ENCODE results near the gene TMEM82. TPM values are rescaled to one million over a fixed set of nuclear protein-coding genes. Genes with fewer than 3 reads are reported as not detected.

TMEM82 gene
- total RNA-seq (2022; extraction: Qiagen RNA extraction; ENCODE audit: low read depth): not detected in 5 replicates

DNA sequence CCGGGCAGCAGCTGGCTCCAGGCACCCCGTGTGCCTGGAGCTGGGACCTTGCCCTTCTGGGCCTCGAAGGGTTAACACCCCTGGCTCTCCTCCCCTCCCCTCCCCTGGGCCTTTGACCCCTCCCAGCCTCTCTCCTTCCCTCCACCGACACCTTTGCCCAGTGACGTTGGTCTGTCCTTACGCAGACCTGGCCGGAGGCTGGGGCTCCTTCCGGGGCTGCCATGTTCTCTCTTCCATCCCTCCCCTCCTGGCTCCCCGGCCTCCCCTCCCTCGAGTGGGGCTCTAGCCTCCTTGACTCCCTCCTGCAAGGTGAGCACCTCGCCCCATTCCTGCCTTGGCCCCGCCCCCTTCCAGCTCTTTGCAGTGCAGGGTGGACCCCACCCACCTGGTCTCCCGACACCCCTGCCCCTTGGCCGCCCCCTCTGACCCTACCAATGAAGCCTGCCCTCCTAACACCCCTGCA lies at the start of gene TMEM82:
TSS of gene TMEM82 (plus strand) at position 161 of the 463 bp plus-strand sequence. CDS start at position 222, 61 bp downstream.

DNA sequence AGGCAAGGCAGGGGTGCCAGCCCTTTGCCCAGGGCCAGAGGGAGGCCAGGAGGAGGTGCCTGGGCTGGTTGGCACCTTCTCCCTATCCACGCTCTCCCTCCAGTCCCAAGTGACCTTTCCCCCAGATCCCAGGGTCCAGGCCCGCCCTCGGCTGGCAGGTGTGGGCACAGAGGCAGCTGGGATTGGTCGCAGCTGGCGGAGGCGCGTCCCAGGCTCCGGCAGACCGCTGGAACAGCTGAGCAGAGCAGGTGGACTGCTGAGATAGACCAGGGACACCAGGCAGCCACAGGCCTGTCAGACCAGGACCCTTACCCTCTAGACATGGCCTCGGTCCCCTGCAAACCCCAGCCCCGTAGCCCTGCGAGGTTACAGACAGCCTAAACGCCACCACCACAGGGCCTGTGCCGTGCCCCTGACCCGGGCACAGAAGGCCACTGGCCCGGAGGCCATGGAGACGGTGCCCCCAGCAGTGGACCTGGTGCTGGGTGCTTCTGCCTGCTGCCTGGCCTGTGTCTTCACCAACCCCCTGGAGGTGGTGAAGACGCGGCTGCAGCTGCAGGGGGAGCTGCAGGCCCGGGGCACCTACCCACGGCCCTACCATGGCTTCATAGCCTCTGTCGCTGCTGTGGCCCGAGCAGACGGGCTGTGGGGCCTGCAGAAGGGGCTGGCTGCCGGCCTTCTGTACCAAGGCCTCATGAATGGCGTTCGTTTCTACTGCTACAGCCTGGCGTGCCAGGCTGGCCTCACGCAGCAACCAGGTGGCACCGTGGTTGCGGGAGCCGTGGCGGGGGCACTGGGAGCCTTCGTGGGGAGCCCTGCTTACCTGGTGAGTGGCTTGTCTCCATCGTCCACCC lies 6.0 kb upstream of the TMEM82 start, which contains the start of gene SLC25A34:
TSS of gene SLC25A34 (plus strand) at position 221 of the 854 bp plus-strand sequence. CDS start at position 449, 228 bp downstream.

DNA sequence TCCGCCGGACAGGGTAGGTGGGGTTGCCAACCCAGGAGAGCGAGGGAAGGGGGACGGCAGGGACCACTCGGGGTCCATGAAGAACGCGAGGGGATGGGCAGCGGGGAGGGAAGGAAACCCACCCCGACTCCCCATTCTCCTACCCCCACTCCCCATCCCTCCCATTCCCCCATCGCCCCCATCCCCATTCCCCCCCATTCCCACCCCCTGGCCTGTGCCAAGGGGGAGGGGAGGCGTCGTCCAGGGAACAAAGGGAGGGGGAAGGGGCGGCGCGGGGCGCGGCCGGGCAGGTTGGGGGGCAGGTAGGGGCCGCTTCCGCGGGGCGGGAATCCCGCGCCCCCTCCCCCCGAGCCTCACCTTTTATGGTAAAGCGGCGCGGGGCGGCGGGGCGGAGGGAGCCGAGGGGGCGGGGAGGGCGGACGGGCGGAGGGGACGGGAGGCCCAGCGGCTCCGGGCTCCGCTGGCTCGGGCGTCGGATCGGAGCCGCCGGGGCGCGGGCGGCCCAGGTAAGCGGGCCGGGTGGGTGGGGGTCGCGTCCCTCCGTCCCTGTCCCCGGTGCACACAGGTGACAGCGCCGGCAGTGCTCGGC lies 16.1 kb downstream of the TMEM82 start, which contains the start of gene FBLIM1:
TSS of gene FBLIM1 (plus strand) at position 453 of the 589 bp plus-strand sequence. CDS start 6,189 bp downstream, outside the sequence.

Other genes with a start within 250 kb of the TMEM82 start
- 5.4 to 6.7 TPM (median 6.3 TPM) in 5 replicates for gene CASP9, start 218.3 kb upstream of the TMEM82 start, total RNA-seq (2022; extraction: Qiagen RNA extraction; ENCODE audit: low read depth)
- gene DNAJC16, start 215.7 kb upstream of the TMEM82 start, total RNA-seq (2022; extraction: Qiagen RNA extraction; ENCODE audit: low read depth): 4.9 to 5.7 TPM (median 5.7 TPM) in 5 replicates
- gene AGMAT, start 157.4 kb upstream of the TMEM82 start, total RNA-seq (2022; extraction: Qiagen RNA extraction; ENCODE audit: low read depth): 5.7 to 8.6 TPM (median 7.8 TPM) in 5 replicates
- gene DDI2, start 125.0 kb upstream of the TMEM82 start, total RNA-seq (2022; extraction: Qiagen RNA extraction; ENCODE audit: low read depth): 8.6 to 12.5 TPM (median 10.6 TPM) in 5 replicates
- 26.1 to 32.0 TPM (median 28.2 TPM) in 5 replicates for gene PLEKHM2, start 58.2 kb upstream of the TMEM82 start, total RNA-seq (2022; extraction: Qiagen RNA extraction; ENCODE audit: low read depth)
- 0.13 to 0.40 TPM (median 0.21 TPM) in 5 replicates for gene SLC25A34, start 6.2 kb upstream of the TMEM82 start, total RNA-seq (2022; extraction: Qiagen RNA extraction; ENCODE audit: low read depth)
- gene FBLIM1, start 16.3 kb downstream of the TMEM82 start, total RNA-seq (2022; extraction: Qiagen RNA extraction; ENCODE audit: low read depth): 19.5 to 24.3 TPM (median 23.4 TPM) in 5 replicates
- gene UQCRHL, start 65.2 kb downstream of the TMEM82 start, total RNA-seq (2022; extraction: Qiagen RNA extraction; ENCODE audit: low read depth): 5.7 to 8.0 TPM (median 6.9 TPM) in 5 replicates
- 36.7 to 46.5 TPM (median 43.9 TPM) in 5 replicates for gene SPEN, start 105.2 kb downstream of the TMEM82 start, total RNA-seq (2022; extraction: Qiagen RNA extraction; ENCODE audit: low read depth)
- gene ZBTB17, start 233.6 kb downstream of the TMEM82 start, total RNA-seq (2022; extraction: Qiagen RNA extraction; ENCODE audit: low read depth): 11.5 to 14.4 TPM (median 12.8 TPM) in 5 replicates